Choroid plexus epithelial cell (primary cell): Measurements from ENCODE around the gene ZC3H10.

Source experiments
- DNase-seq: peaks from one replicate; pipeline ENCODE4 v3.0.0-alpha.2; 2010; ENCODE audit warnings: low read depth
- H3K4me3 ChIP-seq: 2 replicates; pipeline ENCODE4 v1.5.1; 2011; ENCODE audit warnings: low read depth, mild to moderate bottlenecking, control low read depth, low read length, moderate library complexity
- CTCF ChIP-seq: conservative IDR thresholded peaks from 2 replicates; pipeline ENCODE4 v1.5.1; 2011; ENCODE audit warnings: low read depth, mild to moderate bottlenecking, control low read depth, inconsistent platforms, low read length, moderate library complexity

ZC3H10 gene

GRCh38 chr12:56134897-56135296 is 16.8 kb downstream of the ZC3H10 start:
- TF ChIP-seq CTCF: no peak

GRCh38 chr12:56137853-56138571 is 19.9 kb downstream of the ZC3H10 start:
- no peak for DNase-seq
- no peak for TF ChIP-seq CTCF
- no peak overlapping the region for H3K4me3 ChIP-seq

More at GRCh38 chr12:56134897-56135296, 16.8 kb downstream of the ZC3H10 start:
- H3K4me3 ChIP-seq: no peak overlapping the region
- no peak for DNase-seq

- no peak overlapping the region for H3K4me3 ChIP-seq
- no peak for TF ChIP-seq CTCF
- no peak for DNase-seq
Observed at GRCh38 chr12:56141946-56142784, 24.1 kb downstream of the ZC3H10 start.

- H3K4me3 ChIP-seq: no peak overlapping the region
- no peak for TF ChIP-seq CTCF
- DNase-seq: no peak
Observed at GRCh38 chr12:56143217-56143616, 25.2 kb downstream of the ZC3H10 start.

GRCh38 chr12:56143870-56144269 is 25.8 kb downstream of the ZC3H10 start:
- no peak for TF ChIP-seq CTCF
- no peak for DNase-seq
- no peak overlapping the region for H3K4me3 ChIP-seq

GRCh38 chr12:56145217-56145616 is 27.2 kb downstream of the ZC3H10 start:
- no peak overlapping the region for H3K4me3 ChIP-seq
- TF ChIP-seq CTCF: no peak
- DNase-seq: no peak
